ENCODE data around the gene FBL.
A peak's percentile ranks its signal among the peaks of the same experiment; 100 is the strongest.
"Not testable (repeated sequence)": the region's sequence is repeated elsewhere in the genome, so short reads cannot be mapped to it uniquely, and the experiment has no call there.

Gene FBL

DNA sequence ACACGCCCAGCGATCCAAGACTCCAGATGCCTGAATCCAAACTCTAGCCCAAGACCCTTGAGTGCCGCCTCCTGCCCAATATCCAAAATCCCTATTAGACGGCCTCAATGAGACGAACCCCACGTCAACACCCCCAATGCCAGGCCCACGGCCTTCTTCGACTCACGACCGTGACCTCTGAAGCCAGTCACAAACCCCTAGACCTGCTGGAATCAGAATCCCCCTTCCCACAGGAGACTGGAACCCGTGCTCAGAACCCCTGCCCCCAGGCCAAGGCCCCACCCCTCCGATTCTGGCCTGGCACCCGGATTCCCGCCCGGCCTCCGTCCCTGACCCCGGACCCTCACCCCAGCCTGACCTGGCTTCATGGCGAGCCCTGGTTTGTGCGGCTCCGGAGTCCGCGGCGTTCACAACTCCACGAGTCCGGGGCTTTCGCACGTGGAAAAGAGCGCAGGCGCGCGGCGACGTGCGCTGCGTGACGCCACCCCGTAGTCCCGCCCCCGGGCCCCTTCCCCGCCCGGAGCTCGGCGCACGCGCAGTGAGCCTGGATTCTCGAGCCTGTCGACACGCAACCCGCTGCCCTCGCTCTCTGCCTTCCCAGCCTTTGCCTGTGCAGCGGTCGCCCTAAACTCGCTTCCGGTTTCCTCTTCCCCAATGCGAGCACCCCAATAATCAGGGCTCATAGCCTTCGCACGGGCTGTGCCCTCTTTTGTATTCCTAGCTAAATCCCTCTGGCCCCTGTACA is at the start of gene FBL:
TSS of gene FBL (minus strand) at position 447 of the 745 bp plus-strand sequence. CDS start at position 368, 79 bp downstream.
- DNase-seq (ENCODE audit: low read depth) = peak; percentile 92
- TF ChIP-seq, protein P1, sequence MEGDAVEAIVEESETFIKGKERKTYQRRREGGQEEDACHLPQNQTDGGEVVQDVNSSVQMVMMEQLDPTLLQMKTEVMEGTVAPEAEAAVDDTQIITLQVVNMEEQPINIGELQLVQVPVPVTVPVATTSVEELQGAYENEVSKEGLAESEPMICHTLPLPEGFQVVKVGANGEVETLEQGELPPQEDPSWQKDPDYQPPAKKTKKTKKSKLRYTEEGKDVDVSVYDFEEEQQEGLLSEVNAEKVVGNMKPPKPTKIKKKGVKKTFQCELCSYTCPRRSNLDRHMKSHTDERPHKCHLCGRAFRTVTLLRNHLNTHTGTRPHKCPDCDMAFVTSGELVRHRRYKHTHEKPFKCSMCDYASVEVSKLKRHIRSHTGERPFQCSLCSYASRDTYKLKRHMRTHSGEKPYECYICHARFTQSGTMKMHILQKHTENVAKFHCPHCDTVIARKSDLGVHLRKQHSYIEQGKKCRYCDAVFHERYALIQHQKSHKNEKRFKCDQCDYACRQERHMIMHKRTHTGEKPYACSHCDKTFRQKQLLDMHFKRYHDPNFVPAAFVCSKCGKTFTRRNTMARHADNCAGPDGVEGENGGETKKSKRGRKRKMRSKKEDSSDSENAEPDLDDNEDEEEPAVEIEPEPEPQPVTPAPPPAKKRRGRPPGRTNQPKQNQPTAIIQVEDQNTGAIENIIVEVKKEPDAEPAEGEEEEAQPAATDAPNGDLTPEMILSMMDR (IDR thresholded peaks at IDR 0.05; ENCODE audit: insufficient read depth, low read depth, low read length, missing control alignments) = no peak
- peak within 1 kb of the TSS; percentile 99 for H3K4me3 ChIP-seq (ENCODE audit: low read length)

DNA sequence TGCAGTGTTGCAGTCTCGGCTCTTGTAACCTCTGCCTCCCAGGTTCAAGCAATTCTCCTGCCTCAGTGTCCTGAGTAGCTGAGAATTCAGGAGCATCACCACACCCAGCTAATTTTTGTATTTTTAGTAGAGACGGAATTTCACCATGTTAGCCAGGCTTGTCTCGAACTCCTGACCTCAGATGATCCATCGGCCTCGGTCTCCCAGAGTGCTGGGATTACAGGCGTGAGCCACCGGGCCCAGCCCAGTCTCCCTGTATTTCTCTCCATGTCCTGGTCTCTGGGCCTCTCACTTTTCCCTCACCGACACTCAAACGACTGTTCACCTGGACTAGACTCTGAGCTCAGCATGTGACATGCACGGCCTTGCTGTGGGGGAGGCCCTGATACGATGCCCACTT is 48.9 kb upstream of the FBL start:
- H3K4me3 ChIP-seq (ENCODE audit: low read length); DNase-seq (ENCODE audit: low read depth): not testable (repeated sequence)

DNA sequence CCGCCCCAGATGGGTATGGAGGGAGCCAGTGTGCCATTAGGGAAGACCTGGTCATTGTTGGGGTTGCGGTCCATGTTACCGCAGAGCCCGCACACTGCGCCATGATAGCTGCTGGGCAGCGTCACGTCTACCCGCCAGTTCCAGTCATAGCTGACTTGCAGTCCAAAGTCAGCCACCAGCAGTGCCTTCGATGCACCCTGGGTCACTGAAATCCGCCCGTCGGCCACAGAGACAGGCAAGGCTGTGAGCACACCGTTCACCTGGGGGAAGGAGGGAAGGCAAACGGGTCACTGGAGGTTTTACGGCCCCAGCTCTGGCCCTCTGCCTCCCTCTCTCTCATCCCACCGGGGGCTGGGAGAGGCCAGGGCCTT is 48.0 kb upstream of the FBL start:
- DNase-seq (ENCODE audit: low read depth); H3K4me3 ChIP-seq (ENCODE audit: low read length): not testable (repeated sequence)

DNA sequence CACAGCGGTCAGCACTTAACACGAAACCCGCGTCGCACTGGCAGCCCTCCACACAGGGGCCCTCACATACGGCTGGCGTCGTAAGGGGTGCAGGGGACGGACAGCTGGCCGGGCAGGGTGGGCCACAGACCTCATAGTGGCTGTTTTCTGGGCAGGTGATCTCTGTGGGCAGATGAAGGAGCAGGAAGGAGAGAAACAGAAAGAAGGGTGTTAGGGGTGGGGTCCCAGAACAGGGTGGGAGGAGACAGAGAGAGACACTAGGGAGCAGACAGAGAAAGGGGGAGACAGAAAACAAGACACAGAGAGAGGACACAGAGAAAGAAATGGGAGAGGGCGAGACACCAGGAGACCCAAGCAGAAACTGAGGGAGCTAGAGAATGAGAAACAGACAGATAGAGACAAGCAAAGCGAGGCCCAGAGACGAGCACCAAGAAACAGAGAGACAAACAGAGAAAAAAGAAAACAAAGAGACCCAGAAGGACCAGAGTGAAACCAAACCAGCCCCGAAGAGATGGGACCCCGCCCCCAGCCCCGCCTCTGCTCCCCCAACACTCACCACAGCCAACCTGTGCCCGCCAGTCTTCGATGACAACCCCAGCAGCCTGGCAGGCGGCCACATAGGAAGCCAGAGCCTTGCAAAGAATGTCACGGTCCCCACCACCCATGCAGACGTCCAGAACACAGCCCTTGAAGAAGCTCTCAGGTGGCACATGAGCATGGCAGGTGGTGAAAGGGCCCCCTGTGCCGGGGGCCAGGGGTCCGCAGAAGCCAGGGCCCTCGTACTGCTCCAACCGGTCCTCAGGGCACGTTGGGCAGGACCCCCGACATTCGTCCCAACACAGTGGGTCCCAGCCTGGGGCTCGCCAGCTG is 47.4 kb upstream of the FBL start:
- H3K4me3 ChIP-seq (ENCODE audit: low read length); DNase-seq (ENCODE audit: low read depth): not testable (repeated sequence)

DNA sequence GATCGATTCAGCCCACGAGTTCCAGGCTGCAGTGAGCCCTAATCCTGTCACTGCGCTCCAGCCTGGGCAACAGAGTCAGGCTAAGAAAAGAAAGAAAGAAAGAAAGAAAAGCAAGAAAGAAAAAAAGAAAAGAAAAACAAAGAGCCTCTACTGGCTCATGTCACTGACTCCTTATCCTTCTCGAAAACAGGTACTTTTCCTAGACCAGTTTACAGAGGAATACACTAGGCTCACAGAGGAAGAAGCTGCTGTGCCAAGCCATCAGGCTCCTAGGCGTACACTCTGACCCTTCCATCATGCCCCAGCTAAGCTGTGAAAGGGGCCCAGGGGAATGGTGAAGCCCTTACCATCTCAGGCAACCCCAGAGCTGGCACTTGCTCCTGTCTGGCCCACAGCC is 46.3 kb upstream of the FBL start:
- H3K4me3 ChIP-seq (ENCODE audit: low read length); DNase-seq (ENCODE audit: low read depth): not testable (repeated sequence)

DNA sequence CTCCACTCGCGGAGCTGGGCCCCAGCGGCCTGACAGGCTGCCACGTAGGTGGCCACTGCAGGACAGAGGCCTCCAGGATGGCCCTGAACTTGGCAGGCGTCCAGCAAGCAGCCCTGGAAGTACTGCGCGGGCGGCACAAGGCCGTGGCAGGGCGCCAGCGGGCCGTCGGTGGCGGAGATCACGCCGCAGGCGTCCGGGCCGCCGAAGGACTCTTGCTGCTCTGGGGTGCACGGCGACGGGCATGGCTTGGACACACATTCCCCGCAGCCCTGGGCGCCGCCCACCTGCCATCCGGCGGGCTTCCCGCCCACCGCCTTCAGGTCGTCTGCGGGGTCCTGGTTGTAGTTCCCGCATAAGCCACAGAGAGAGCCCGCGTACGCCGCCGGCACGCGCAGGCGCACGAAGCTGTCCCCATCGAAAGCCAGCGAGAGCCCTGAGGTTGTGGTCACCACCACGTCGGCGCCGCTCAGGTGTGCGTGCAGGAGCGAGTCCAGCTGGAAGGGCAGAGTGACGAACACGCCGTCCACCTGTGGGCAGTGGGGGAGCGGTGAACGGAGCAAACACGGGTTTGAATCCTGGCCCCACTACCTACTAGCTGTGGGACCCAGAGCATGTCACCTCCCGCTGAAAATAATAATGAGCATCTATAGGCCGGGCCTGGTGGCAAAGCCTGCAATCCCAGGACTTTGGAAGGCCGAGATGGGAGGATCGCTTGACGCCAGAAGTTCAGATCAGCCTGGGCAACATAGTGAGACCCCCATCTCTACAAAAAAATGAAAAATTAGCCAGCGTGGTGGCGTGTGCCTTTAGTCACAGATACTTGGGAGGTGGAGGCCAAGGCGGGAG is 45.7 kb upstream of the FBL start:
- DNase-seq (ENCODE audit: low read depth); H3K4me3 ChIP-seq (ENCODE audit: low read length): not testable (repeated sequence)

DNA sequence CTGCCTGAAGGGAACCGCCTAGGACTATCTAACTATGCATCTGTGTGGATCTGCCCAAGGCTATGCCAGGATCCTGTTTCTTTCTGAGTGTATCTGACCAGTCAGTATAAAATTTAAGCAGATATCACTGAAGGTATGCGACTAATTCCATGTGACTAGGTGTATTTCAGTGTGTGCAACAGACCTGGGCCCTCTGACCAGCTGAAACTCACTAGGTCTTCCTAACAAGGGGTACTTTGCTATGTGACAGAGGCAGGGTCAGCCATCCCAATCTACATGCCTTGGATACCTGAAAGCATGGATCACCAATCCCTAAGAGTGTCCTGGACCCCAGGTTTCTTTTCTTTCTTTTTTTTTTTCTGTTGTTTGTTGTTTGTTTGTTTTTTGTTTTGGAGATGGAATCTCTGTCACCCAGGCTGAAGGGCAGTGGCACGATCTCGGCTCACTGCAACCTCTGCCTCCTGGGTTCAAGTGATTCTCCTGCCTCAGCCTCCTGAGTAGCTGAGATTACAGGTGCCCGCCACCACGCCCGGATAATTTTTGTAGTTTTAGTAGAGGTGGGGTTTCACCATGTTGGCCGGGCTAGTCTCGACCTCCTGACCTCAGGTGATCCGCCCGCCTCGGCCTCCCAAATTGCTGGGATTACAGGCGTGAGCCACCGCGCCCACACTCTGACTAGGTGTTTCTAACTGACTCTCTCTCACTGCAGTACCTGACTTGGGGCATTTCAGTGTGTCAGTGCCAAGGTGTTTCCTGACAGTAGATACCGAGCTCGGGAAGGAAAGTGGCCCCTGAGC is 44.8 kb upstream of the FBL start:
- no peak overlapping the region for H3K4me3 ChIP-seq (ENCODE audit: low read length)
- TF ChIP-seq, protein P1 (IDR thresholded peaks at IDR 0.05; ENCODE audit: insufficient read depth, low read depth, low read length, missing control alignments) = no peak

DNA sequence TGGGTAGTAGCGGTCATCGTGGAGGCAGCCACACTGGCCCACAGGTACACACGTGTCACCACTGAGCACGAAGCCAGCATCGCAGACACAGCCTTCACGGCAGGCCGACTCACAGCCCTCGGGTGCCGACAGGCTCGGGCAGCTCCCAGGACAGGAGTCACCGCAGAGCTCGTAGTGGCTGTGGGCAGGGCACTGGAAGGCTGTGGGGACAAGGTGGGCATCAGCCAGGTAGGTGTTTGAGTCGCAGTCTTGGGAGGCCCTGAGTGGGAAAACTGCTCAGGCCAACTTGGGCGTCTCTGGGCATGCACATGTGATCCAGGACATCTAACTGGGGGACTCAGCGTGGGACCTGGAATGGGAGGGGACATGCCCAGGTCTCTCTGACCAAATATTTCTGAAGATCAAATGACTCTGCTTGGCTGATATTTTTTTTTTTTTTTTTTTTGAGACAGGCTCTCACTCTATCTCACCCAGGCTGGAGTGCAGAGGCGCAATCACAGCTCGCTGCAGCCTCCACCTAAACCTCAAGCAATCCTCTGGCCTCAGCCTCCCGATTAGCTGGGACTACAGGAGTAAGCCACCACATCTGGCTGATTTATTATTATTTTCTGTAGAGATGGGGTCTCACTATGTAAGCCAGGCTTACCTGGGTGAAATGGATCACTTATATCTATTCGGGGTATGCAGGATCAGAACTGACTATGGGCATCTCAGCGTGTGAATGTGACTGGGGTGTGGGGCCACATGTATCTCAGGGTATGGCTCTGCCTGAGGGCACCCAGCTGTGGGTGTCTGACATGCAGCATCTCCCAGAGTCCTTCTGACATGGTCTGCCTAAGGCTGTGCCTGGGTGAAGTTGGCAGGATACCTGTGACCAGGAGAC is 43.9 kb upstream of the FBL start:
- DNase-seq (ENCODE audit: low read depth) = peak; percentile 10

More for the DNA sequence above, 44.8 kb upstream of the FBL start:
- DNase-seq (ENCODE audit: low read depth) = no peak

DNA sequence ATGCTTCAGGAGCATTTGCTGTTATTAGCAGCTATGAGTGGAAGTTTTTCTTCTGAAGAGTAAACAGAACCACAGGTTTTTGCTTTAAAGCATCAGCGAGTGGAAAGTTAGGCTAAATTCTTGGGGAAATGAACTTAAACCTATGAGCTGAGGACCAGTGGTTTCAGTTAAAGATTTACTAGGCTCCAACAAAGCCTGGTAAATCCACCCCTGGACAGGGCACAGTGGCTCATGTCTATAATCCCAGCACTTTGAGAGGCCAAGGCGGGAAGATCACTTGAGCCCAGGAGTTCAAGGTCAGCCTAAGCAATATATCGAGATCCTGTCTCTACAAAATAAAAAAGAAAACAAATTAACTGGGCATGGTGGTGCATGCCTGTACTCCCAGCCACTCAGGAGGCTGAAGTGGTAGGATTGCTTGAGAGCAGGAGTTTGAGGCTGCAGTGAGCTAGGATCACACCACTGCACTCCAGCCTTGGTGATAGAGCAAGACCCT is 41.3 kb upstream of the FBL start:
- DNase-seq (ENCODE audit: low read depth); H3K4me3 ChIP-seq (ENCODE audit: low read length): not testable (repeated sequence)

More for the DNA sequence above, 43.9 kb upstream of the FBL start:
- not testable (repeated sequence) for H3K4me3 ChIP-seq (ENCODE audit: low read length)

DNA sequence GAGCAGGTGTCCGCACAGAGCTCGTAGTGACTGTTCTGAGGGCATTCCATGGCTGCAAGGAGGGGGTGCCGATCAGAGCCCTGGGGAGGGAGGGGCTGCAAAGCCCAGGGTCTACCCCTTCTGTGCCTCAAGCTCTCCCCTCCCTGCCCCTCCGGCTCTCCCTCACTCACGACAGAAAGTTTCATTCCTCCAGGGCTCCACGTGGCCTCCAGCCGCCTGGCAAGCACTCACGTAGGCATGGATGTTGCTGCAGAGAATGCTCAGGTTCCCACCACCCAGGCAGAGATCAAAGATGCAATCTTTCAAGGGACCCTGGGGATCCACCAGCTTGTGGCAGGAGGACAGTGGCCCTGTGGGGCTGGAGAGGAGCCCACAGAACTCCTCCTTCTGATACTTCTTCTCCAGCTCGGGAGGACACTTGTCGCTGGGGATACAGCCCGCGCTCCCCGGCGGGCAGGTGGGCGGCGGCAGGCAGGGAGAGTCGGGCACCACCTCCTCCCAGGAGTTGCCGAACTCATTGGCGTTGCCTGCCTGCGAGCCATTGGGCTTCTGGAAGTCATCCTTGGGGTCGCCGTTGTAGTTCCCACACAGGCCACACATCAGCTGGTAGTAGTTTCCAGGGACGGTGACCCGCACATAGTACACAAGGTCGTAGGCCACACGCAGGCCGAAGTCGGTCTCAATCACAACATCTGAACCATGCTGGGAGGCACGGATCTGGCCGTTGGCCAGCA is 39.8 kb upstream of the FBL start:
- not testable (repeated sequence) for DNase-seq (ENCODE audit: low read depth); H3K4me3 ChIP-seq (ENCODE audit: low read length)

DNA sequence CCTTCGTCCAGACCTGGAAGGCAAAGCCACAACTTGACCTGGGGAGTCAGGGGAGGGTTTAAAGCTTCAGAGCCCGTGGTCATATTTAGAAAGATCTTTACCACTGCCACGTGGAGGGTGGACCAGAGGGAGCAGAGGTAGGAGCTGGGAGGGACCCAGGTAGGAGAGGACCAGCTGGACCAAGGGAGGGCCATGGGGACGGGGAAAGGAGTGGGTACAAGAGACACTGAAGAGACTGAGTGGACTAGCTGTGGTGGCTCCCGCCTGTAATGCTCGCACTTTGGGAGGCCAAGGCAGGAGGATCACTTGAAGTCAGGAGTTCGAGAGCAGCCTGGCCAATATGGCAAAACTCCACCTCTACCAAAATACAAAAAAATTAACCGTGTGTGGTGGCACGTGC is 38.5 kb upstream of the FBL start:
- DNase-seq (ENCODE audit: low read depth); H3K4me3 ChIP-seq (ENCODE audit: low read length): not testable (repeated sequence)

DNA sequence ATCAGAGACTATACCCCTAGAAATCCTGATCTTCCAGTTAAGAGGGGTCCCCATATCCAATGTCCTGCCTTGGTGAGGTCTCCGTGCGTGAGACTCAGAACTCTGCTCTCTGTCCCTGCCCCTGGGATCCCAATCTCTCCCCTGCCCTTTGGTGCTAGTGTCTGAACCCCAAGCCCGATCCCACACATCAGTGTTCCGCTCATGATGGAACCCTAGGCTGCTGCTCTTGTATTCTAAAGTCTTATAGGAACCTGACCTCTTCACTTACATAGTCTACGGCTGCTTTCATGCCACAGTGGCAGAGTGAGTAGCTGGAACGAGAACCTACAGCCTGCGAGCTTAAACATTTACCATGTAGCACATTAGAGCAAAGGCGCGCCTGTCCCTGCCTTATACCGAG is 36.5 kb upstream of the FBL start:
- not testable (repeated sequence) for H3K4me3 ChIP-seq (ENCODE audit: low read length); DNase-seq (ENCODE audit: low read depth)
